Measurements from ENCODE around the gene PCDH1. TPM values are rescaled to one million over a fixed set of nuclear protein-coding genes. Genes with fewer than 3 reads are reported as not detected.
A peak's percentile ranks its signal among the peaks of the same experiment; 100 is the strongest.

PCDH1 gene
- total RNA-seq, 2 donors from 2014 or later, result 24.9 to 31.3 TPM

DNA sequence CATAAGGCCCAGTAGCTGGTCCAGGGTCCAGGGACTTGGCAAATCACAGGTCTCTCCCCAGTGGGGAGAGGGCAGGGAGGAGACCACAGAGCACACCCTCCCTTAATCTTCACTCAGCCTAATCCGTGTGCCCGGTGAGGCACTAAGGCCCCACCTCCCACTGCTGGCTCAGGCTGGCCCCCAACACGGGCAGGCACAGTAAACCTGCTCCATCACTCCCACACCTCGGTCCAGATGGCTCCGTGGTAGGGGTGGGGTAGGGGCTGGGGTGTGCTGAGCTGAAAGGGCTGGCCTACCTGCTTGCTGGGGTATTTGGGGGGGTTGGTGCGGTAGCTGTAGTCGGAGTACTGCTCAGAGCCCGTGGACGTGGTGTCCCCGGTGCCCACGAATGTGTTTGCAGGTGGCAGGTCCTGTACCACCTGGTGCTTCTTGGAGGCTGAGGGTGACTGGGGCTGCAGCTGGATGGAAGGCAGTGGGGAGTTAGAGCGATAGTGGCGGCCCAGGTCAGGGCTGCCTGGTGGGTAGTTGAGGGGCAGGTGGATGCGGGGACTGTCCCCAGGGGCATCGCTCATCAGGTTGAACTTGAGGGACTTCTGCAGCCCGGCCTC is 15.2 kb downstream of the PCDH1 start:
- DNase-seq (no peak), ATAC-seq (no peak)
- peaks cover 0 to 7% of the 10 kb centered on the region in 2 donors for H3K36me3 ChIP-seq (replicated peaks in 1 of 2; ENCODE audit: insufficient read depth in 1 of 2, low read depth in 2 of 2)
- intact Hi-C loops (cut with DNase I), result no loop called here
- H3K4me1 ChIP-seq, result peaks cover 41% of the 10 kb centered on the region
- no peak overlapping the region for H3K27ac ChIP-seq
- TF ChIP-seq, protein P1, sequence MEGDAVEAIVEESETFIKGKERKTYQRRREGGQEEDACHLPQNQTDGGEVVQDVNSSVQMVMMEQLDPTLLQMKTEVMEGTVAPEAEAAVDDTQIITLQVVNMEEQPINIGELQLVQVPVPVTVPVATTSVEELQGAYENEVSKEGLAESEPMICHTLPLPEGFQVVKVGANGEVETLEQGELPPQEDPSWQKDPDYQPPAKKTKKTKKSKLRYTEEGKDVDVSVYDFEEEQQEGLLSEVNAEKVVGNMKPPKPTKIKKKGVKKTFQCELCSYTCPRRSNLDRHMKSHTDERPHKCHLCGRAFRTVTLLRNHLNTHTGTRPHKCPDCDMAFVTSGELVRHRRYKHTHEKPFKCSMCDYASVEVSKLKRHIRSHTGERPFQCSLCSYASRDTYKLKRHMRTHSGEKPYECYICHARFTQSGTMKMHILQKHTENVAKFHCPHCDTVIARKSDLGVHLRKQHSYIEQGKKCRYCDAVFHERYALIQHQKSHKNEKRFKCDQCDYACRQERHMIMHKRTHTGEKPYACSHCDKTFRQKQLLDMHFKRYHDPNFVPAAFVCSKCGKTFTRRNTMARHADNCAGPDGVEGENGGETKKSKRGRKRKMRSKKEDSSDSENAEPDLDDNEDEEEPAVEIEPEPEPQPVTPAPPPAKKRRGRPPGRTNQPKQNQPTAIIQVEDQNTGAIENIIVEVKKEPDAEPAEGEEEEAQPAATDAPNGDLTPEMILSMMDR (IDR thresholded peaks at IDR 0.05), result no peak
- TF ChIP-seq POLR2A (IDR thresholded peaks at IDR 0.05), result no peak
- H3K9me3 ChIP-seq, result no peaks in the 10 kb centered on the region
- H3K4me3 ChIP-seq, result no peak overlapping the region
- 87 to 96% methylated on average over 9 to 14 of the region's 16 CpGs for WGBS, 2 donors
- H3K27me3 ChIP-seq, result no peaks in the 10 kb centered on the region

DNA sequence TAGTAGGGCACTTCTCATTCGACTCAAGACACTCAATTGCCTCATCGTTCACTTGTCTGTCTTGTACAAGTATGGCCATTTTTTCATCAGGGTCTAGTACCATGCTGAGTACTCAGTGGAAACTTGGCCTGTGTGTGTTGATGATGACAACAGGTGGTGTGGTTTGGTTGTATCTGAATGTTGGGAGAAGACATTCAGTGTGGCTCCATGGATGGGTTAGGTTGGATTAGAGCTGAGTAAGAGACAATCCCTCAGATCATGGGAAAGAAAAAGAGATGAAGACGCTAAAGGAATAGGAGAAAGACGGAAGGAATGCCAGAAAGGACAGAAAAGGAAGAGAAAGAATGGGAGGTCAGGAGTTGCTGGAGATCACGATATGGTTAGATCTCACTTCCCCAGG is 17.0 kb downstream of the PCDH1 start:
- DNase-seq, result no peak
- Histone ChIP-seq H3K27ac (no peak overlapping the region), H3K36me3 (replicated peaks in 1 of 2; ENCODE audit: insufficient read depth in 1 of 2, low read depth in 2 of 2) (peaks cover 0 to 7% of the 10 kb centered on the region in 2 donors), H3K4me3 (no peak overlapping the region), H3K27me3 (no peaks in the 10 kb centered on the region), H3K9me3 (no peaks in the 10 kb centered on the region), H3K4me1 (peaks cover 29% of the 10 kb centered on the region)
- intact Hi-C loops (cut with DNase I), result no loop called here
- no peak for TF ChIP-seq POLR2A (IDR thresholded peaks at IDR 0.05)
- TF ChIP-seq, protein P1 (IDR thresholded peaks at IDR 0.05), result no peak
- ATAC-seq, result no peak
- WGBS, 2 donors, result 83 to 91% methylated on average over 5 of the region's 5 CpGs

DNA sequence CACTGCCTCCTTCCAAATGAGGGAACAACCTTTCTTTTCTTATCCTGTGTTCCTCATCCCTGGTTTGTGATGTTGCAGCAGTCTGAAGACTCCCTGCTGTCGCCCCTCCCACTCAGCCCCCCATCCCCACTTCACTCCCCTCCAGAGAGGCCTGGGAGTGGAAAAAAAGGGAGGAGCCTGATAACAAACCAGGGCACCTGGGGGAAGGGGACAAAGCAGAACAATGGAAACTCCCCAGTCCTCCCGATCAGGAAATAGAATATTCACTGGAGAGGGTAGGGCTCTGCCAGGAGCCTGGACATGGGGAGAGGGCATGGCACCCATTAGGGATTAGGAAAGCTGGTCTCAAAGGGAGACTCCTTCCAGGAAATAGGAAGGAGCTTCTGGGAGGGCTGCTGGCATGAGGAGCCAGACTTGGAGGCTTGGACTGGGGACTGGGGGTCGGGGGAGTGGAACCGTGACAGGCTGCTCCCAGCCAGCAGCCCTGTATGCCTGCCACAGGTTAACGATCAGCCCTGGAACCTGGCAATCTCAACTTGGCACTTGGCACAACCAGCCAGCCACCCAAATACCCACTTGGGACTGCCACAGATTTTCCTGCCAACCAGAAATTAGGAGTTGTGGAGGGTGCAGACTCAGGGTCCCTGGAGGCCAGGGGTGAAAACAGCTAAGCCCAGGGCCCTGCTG is 20.0 kb downstream of the PCDH1 start:
- peaks cover 17% of the 10 kb centered on the region for H3K4me1 ChIP-seq
- H3K9me3 ChIP-seq, result no peaks in the 10 kb centered on the region
- peak overlapping the region in 3 of 4 donors; percentile 59 to 82 (median 77) for H3K27ac ChIP-seq
- 18 to 20% methylated on average over 2 to 5 of the region's 5 CpGs for whole genome bisulfite sequencing, 2 donors
- DNase-seq (peak in 1 of 4 donors; percentile 36), ATAC-seq (peak; percentile 69)
- no peaks in the 10 kb centered on the region for H3K36me3 ChIP-seq (replicated peaks in 1 of 2; ENCODE audit: insufficient read depth in 1 of 2, low read depth in 2 of 2)
- no peaks in the 10 kb centered on the region for H3K27me3 ChIP-seq
- TF ChIP-seq, protein P1 (IDR thresholded peaks at IDR 0.05), result no peak
- TF ChIP-seq POLR2A (IDR thresholded peaks at IDR 0.05), result peak in 2 of 3 donors; percentile 30 to 37
- no peak overlapping the region for H3K4me3 ChIP-seq
- intact Hi-C loops (cut with DNase I), result no loop called here

DNA sequence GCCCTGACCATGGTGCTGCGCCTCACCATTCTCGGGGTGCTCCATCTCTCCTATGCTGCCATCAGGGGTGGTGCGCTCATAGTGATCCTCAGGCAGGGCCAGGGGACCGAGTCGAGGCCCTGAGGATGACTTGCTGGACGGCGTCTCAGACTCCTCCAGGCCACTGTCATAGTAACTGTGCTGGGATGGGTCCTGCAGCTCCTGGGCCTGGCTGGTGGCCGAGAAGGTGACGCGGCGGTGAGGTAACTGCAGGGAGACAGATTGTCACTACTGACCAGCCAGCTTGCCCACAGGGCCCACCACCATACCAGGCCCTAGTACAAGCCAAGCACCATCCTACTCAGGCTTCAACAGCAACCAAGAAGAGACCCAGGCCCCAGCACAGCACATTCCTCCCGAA is 21.0 kb downstream of the PCDH1 start:
- DNase-seq, result no peak
- Histone ChIP-seq H3K4me1 (peaks cover 17% of the 10 kb centered on the region), H3K27ac (peak overlapping the region in 2 of 4 donors; percentile 77 to 82), H3K9me3 (no peaks in the 10 kb centered on the region), H3K36me3 (replicated peaks in 1 of 2; ENCODE audit: insufficient read depth in 1 of 2, low read depth in 2 of 2) (no peaks in the 10 kb centered on the region), H3K4me3 (no peak overlapping the region), H3K27me3 (no peaks in the 10 kb centered on the region)
- no peak for TF ChIP-seq POLR2A (IDR thresholded peaks at IDR 0.05)
- TF ChIP-seq, protein P1 (IDR thresholded peaks at IDR 0.05), result no peak
- ATAC-seq, result no peak
- 86 to 91% methylated on average over 7 to 12 of the region's 12 CpGs for WGBS, 2 donors
- intact Hi-C loops (cut with DNase I), result no loop called here

Measured in body of pancreas (tissue), 4 donors.